Activated CD8-positive, alpha-beta T cell treated with anti-CD3 and anti-CD28 coated beads, Interleukin-2, amount 10 ng/mL, durations not matched to agents 7 days and 5 days (primary cell): Measurements from ENCODE around the gene CSN2. TPM values are rescaled to one million over a fixed set of nuclear protein-coding genes. Genes with fewer than 3 reads are reported as not detected.
"Not testable (repeated sequence)": the region's sequence is repeated elsewhere in the genome, so short reads cannot be mapped to it uniquely, and the experiment has no call there.

Experiments
- ATAC-seq: fragments of 150-1000 bp; cut with Tn5 transposase; one replicate; pipeline ENCODE4 v1.10.0; 2021; ENCODE audit warnings: moderate library complexity
- CTCF ChIA-PET: fragments of 350-600 bp; sonication (Branson Sonifier 250); formaldehyde crosslinking; loops from one replicate; lab custom pipeline; 2021; ENCODE audit warnings: antibody characterized with exemption; lab: Charles Lee
- POLR2A ChIA-PET: fragments of 350-600 bp; sonication (Branson Sonifier 250); formaldehyde crosslinking; loops from one replicate; lab custom pipeline; 2021; ENCODE audit warnings: antibody characterized with exemption; lab: Charles Lee
- DNase-seq: peaks from one replicate; pipeline ENCODE4 v3.0.0-alpha.2; 2020
- H3K27ac Mint-ChIP-seq: one replicate; pipeline ENCODE4 v1.8.0; 2021; ENCODE audit warnings: mild to moderate bottlenecking, mixed read lengths
- H3K27me3 Mint-ChIP-seq: one replicate; pipeline ENCODE4 v1.8.0; 2021; ENCODE audit warnings: low read depth, mixed read lengths
- H3K36me3 Mint-ChIP-seq: one replicate; pipeline ENCODE4 v1.8.0; 2021; ENCODE audit warnings: low read depth, mixed read lengths
- H3K4me1 Mint-ChIP-seq: one replicate; pipeline ENCODE4 v1.8.0; 2021; ENCODE audit warnings: low read depth, mixed read lengths
- H3K4me3 Mint-ChIP-seq: one replicate; pipeline ENCODE4 v1.8.0; 2021; ENCODE audit warnings: mild to moderate bottlenecking, mixed read lengths
- H3K9me3 Mint-ChIP-seq: one replicate; pipeline ENCODE4 v1.8.0; 2022; ENCODE audit warnings: mixed read lengths; ENCODE audit not compliant: insufficient read depth
- total RNA-seq, 2 experiments: library from RNA; stranded (reverse); gene quantifications; one replicate each; pipeline ENCODE4 v1.2.3, GENCODE V29; 2021

The CSN2 gene
- total RNA-seq, 2 experiments from 2014 or later: not detected

DNA sequence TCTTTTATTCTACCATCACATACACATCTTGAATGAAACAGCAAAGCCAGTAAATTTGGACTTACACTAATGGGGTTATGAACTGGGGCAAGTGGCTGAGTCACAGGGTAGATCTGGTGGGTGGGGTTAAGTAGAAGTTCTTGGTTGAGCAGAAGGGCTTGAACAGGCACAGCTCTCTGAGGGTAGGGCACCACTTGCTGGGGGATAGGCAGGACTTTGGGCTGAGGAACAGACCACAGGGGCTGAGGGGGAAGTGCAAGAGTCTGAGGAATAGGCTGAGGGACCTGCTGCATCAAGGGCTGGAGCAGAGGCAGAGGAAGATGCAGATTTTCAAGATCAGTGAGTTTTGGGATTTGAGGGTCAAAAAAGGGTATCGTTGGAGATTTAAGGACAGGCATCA lies 8.3 kb downstream of the CSN2 start:
- POLR2A ChIA-PET: no interaction called here
- no peak overlapping the region for H3K27ac Mint-ChIP-seq
- no peak for DNase-seq

DNA sequence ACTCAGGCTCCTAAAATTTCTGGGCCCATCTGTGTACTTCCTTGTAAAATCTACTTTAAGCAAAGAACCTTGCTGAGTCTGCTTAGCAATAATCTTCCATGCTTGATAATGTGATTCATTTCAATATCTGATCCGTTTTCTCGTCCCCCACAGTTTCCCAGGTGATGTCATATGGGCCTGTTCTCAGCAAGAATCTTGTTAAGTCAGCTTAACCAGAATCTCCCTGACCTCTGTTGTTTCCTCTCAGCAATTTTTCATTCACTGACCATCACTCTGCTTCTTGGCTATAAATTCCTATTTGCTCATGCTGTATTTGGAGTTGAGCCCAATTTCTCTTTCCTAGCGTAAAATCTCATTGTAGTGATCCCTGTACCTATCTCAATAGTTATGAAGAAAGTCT lies 13.9 kb downstream of the CSN2 start:
- POLR2A ChIA-PET: no interaction called here
- DNase-seq (no peak), ATAC-seq (no peak)
- Mint-ChIP-seq H3K36me3 (no peaks in the 10 kb centered on the region), H3K27me3 (no peaks in the 10 kb centered on the region), H3K27ac (no peak overlapping the region), H3K9me3 (no peaks in the 10 kb centered on the region), H3K4me3 (no peak overlapping the region), H3K4me1 (no peaks in the 10 kb centered on the region)
- CTCF ChIA-PET: no interaction called here

More for the DNA sequence above, 8.3 kb downstream of the CSN2 start:
- no peaks in the 10 kb centered on the region for H3K36me3 Mint-ChIP-seq
- H3K4me1 Mint-ChIP-seq: no peaks in the 10 kb centered on the region
- no peak for ATAC-seq
- H3K4me3 Mint-ChIP-seq: no peak overlapping the region
- H3K27me3 Mint-ChIP-seq: no peaks in the 10 kb centered on the region
- CTCF ChIA-PET: no interaction called here
- no peaks in the 10 kb centered on the region for H3K9me3 Mint-ChIP-seq

DNA sequence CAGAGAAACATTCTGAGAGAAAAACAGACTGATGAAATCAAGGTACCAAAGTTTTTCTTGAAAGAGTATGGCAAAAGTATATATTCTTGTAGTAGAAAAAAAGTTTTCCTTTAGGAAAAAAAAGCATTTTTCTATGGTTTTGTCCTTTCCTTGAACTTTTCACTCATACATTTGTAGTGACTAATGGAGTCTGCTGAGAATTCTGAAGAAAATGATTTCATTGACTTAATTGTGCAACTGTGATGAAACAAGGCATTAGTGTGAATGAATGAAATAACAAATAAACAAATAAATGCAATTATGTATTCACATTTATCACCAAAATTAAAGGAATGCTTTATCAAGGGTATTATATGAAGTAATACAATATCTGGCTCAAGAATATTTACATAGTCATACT lies 29.0 kb downstream of the CSN2 start:
- no peaks in the 10 kb centered on the region for H3K9me3 Mint-ChIP-seq
- ATAC-seq (no peak), DNase-seq (no peak)
- no peak overlapping the region for H3K4me3 Mint-ChIP-seq
- no peaks in the 10 kb centered on the region for H3K4me1 Mint-ChIP-seq
- peaks cover 3% of the 10 kb centered on the region for H3K27me3 Mint-ChIP-seq
- H3K27ac Mint-ChIP-seq: no peak overlapping the region
- POLR2A ChIA-PET: no interaction called here
- CTCF ChIA-PET: no interaction called here
- no peaks in the 10 kb centered on the region for H3K36me3 Mint-ChIP-seq

DNA sequence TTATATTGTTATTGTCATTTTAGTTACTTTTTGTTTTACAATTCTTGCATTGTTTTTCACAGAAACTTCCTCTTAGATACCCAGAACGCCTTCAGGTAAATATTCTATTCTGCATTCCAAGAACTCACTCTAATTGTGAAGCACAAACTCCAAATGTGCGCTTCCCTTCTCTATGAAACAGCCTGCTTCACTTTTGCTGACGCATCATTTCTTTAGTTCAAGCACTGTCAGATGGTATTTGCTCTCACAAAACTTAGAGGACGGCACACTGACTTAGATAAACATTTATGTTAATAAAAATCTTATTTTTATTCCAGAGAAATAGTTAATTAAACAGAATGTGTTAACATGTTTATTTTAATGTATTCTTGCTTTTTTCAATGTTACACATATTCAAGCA lies 31.4 kb downstream of the CSN2 start:
- H3K27me3 Mint-ChIP-seq: peaks cover 3% of the 10 kb centered on the region
- H3K27ac Mint-ChIP-seq: no peak overlapping the region
- no peaks in the 10 kb centered on the region for H3K4me1 Mint-ChIP-seq
- CTCF ChIA-PET: no interaction called here
- DNase-seq (no peak), ATAC-seq (no peak)
- POLR2A ChIA-PET: no interaction called here
- H3K9me3 Mint-ChIP-seq: no peaks in the 10 kb centered on the region
- no peak overlapping the region for H3K4me3 Mint-ChIP-seq
- no peaks in the 10 kb centered on the region for H3K36me3 Mint-ChIP-seq

DNA sequence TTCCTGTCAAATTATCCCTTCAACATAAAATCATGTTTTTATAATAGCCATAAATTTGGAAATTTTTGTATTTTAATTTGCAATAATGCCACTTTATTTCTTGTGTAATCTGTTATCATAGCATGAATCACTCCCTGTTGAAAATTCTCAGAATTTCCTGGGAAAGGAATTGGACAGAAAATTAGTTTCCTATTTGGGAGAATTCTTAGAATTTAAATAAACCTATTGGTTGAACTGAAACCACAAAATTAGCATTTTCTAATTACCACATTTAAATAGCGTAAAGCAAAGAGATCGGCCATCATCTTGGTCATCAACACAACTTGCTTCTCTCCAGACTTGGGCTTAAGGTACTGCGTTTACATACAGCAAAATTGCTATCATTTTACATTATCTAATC lies 34.8 kb downstream of the CSN2 start, which contains the start of gene CSN1S1:
Gene CSN1S1, plus strand, starts transcription at position 301 of the 400 bp plus-strand sequence. CDS start 1,488 bp downstream, outside the sequence.
- ATAC-seq (no peak), DNase-seq (no peak)
- peaks cover 3% of the 10 kb centered on the region for H3K27me3 Mint-ChIP-seq
- no peaks in the 10 kb centered on the region for H3K9me3 Mint-ChIP-seq
- POLR2A ChIA-PET: no interaction called here
- H3K36me3 Mint-ChIP-seq: no peaks in the 10 kb centered on the region
- CTCF ChIA-PET: no interaction called here
- no peaks in the 10 kb centered on the region for H3K4me1 Mint-ChIP-seq
- no peak within 1 kb of the TSS for H3K4me3 Mint-ChIP-seq
- no peak within 1 kb of the TSS for H3K27ac Mint-ChIP-seq

DNA sequence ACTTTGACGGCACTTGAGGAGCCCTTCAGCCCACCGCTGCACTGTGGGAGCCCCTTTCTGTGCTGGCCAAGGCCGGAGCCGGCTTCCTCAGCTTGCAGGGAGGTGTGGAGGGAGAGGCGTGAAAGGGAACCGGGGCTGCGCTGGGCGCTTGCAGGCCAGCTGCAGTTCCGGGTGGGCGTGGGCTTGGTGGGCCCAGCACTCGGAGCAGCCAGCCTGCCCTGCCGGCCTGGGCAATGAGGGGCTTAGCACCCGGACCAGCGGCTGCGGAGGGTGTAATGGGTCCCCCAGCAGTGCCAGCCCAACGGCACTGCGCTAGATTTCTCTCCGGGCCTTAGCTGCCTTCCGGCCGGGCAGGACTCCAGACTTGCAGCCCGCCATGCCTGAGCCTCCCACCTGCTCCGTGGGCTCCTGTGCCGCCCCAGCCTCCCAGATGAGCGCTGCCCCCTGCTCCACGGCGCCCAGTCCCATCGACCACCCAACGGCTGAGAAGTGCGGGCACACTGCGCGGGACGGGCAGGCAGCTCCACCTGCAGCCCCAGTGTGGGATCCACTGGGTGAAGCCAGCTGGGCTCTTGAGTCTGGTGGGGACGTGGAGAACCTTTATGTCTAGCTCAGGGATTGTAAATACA lies 41.6 kb downstream of the CSN2 start:
- H3K27ac Mint-ChIP-seq, H3K27me3 Mint-ChIP-seq, H3K9me3 Mint-ChIP-seq, H3K36me3 Mint-ChIP-seq, CTCF ChIA-PET, H3K4me1 Mint-ChIP-seq, POLR2A ChIA-PET, H3K4me3 Mint-ChIP-seq, ATAC-seq, DNase-seq: not testable (repeated sequence)

DNA sequence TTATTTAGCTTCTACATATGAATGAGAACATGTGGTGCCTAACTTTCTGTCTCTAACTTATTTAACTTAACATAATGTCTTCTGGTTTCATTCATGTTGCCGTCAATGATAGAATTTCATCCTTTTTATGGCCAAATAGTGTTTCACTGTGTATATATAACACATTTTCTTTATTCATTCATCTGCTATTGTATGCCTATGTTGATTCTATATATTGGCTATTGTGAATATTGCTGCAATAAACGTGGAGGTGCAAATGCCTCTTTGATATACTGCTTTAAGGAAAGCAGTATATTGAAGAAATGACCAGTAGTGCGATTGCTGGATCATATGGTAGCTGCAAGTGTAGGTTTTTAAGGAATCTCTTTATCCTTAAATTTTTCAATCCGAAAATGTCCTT lies 44.7 kb downstream of the CSN2 start:
- ChIA-PET POLR2A (no interaction called here), CTCF (no interaction called here)
- Mint-ChIP-seq H3K9me3 (no peaks in the 10 kb centered on the region), H3K4me3 (no peak overlapping the region), H3K27me3 (no peaks in the 10 kb centered on the region), H3K27ac (no peak overlapping the region), H3K4me1 (no peaks in the 10 kb centered on the region), H3K36me3 (no peaks in the 10 kb centered on the region)
- ATAC-seq: no peak
- DNase-seq: no peak

DNA sequence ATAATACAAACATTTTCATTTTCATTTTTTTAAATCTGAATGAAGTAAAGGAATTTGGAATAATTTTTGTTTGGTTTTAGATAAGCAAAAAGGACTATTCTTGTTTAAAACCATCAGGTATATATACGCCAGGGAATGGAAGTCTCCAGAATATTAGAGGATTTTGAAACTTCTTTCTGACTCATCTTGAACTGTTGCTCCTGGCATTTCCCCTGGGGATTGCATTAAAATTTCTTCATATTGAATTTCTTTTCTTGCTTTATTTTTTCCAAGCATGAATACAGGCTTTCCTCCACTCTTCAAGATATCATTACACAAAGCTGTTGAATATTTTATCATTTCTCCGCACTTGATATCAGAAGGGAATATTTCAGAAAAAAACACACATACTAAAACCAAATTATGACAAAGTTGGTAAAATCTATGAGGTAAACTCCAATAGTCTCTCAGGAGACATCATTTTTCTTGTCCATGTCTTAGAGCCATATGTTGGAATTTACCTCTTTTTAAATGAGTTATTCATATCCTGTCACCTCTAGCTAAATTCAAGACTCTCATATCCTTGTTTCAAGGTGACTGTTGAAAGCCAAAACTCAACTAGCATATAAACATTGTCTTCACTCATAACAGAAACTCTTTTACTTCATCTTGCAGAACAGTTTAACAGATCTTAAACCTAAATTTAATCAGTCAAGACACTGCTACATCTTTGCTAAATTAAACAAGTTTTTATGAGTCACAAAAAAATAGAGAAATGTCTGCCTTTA lies 55.3 kb downstream of the CSN2 start:
- no peaks in the 10 kb centered on the region for H3K4me1 Mint-ChIP-seq

DNA sequence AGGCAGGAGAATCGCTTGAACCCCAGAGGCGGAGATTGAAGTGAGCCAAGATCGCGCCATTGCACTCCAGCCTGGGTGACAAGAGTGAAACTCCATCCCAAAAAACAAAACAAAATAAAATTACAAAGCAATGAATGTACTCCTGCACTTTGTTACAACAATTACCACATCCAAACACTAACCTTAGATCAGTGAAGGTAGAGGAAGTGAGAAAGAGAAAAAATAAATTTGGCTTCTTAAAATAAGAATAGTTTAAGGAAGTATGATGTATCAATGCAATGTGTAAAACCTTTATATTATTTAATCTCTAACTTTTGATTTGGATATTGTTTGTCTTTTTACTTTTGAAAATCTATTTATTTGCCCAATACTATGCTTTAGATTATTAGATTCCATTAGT lies 56.3 kb downstream of the CSN2 start:
- POLR2A ChIA-PET: no interaction called here
- Mint-ChIP-seq H3K4me3 (no peak overlapping the region), H3K27me3 (no peaks in the 10 kb centered on the region), H3K27ac (no peak overlapping the region), H3K9me3 (no peaks in the 10 kb centered on the region), H3K4me1 (no peaks in the 10 kb centered on the region), H3K36me3 (no peaks in the 10 kb centered on the region)
- no peak for ATAC-seq
- CTCF ChIA-PET: no interaction called here
- no peak for DNase-seq

More for the DNA sequence above, 55.3 kb downstream of the CSN2 start:
- ChIA-PET POLR2A (no interaction called here), CTCF (no interaction called here)
- H3K9me3 Mint-ChIP-seq: no peaks in the 10 kb centered on the region
- H3K4me3 Mint-ChIP-seq: no peak overlapping the region
- DNase-seq (no peak), ATAC-seq (no peak)
- H3K27ac Mint-ChIP-seq: no peak overlapping the region
- no peaks in the 10 kb centered on the region for H3K27me3 Mint-ChIP-seq
- no peaks in the 10 kb centered on the region for H3K36me3 Mint-ChIP-seq

DNA sequence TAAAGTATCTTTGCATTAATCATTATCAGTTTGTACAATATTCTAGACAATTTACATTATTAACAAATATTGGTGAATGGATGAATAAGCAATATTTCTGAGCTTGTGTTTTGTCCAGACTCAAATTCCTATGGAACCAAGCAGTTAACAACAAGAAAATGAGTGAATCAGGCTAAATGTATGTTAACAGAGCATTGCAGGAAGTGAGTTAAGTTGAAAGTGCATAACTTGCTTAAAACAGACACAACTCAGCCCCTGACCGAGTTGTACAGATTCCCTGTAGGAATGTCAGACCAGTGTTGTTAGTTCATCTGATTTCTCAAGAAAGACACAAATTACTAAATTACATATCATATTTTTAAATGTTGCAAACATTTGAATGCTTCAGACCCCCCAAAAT lies 58.4 kb downstream of the CSN2 start:
- ChIA-PET CTCF (no interaction called here), POLR2A (no interaction called here)
- no peaks in the 10 kb centered on the region for H3K36me3 Mint-ChIP-seq
- ATAC-seq (no peak), DNase-seq (no peak)
- no peaks in the 10 kb centered on the region for H3K9me3 Mint-ChIP-seq
- no peak overlapping the region for H3K4me3 Mint-ChIP-seq
- no peaks in the 10 kb centered on the region for H3K27me3 Mint-ChIP-seq
- H3K27ac Mint-ChIP-seq: no peak overlapping the region
- H3K4me1 Mint-ChIP-seq: no peaks in the 10 kb centered on the region
